Frontal cortex (tissue), 4 donors: ENCODE results near the gene ITGAE. TPM values are rescaled to one million over a fixed set of nuclear protein-coding genes. Genes with fewer than 3 reads are reported as not detected.

Source experiments
- DNase-seq, 2 donors: peaks; one replicate each; pipeline ENCODE4 v3.0.0; 2012; ENCODE audit warnings: low spot score in 2 of 2
- FAIRE-seq: peaks from 2 replicates; lab custom pipeline; 2012; peaks lifted over from hg19 to GRCh38; lab: Jason Lieb, UNC
- total RNA-seq: library from RNA; depleted of rRNA; stranded (reverse); fragments of >200 nt; gene quantifications from one replicate; pipeline ENCODE4 v1.2.3, GENCODE V29; 2014
- donor health status: control.
- donor health status: control.
- donor health status: control.

ITGAE gene
- total RNA-seq, 1 donor from 2014 or later = 11.0 TPM

GRCh38 chr17:3826191-3826590 is 25.2 kb upstream of the ITGAE start:
- FAIRE-seq = no peak
- DNase-seq = no peak

- DNase-seq = no peak
- FAIRE-seq = no peak
These were observed 20.1 kb upstream of the ITGAE start for GRCh38 chr17:3821101-3821500.

GRCh38 chr17:3818786-3819185 is 17.8 kb upstream of the ITGAE start:
- no peak for DNase-seq
- no peak for FAIRE-seq

- no peak for DNase-seq
- FAIRE-seq = peak; percentile 94
These were observed 17.0 kb upstream of the ITGAE start for GRCh38 chr17:3817851-3818605.

- FAIRE-seq (no peak), DNase-seq (no peak)
These were observed 14.9 kb upstream of the ITGAE start for GRCh38 chr17:3815925-3816324.

GRCh38 chr17:3815122-3815521 is 14.1 kb upstream of the ITGAE start:
- DNase-seq (no peak), FAIRE-seq (no peak)

GRCh38 chr17:3814361-3814760 is 13.4 kb upstream of the ITGAE start:
- DNase-seq (no peak), FAIRE-seq (no peak)

GRCh38 chr17:3813171-3813570 is 12.2 kb upstream of the ITGAE start:
- no peak for FAIRE-seq
- no peak for DNase-seq

GRCh38 chr17:3812771-3813170 is 11.8 kb upstream of the ITGAE start:
- FAIRE-seq (no peak), DNase-seq (no peak)

GRCh38 chr17:3812284-3812683 is 11.3 kb upstream of the ITGAE start:
- DNase-seq = no peak
- no peak for FAIRE-seq

- FAIRE-seq = no peak
- no peak for DNase-seq
These were observed 9.0 kb upstream of the ITGAE start for GRCh38 chr17:3810019-3810418.

- no peak for FAIRE-seq
These were observed 8.1 kb upstream of the ITGAE start for GRCh38 chr17:3809135-3809534.

GRCh38 chr17:3808701-3809100 is 7.7 kb upstream of the ITGAE start:
- FAIRE-seq (no peak), DNase-seq (no peak)

More at GRCh38 chr17:3809135-3809534, 8.1 kb upstream of the ITGAE start:
- DNase-seq = no peak

GRCh38 chr17:3805581-3805980 is 4.6 kb upstream of the ITGAE start:
- FAIRE-seq = no peak

GRCh38 chr17:3804503-3804931 is 3.5 kb upstream of the ITGAE start:
- DNase-seq = no peak
- no peak for FAIRE-seq

More at GRCh38 chr17:3805581-3805980, 4.6 kb upstream of the ITGAE start:
- no peak for DNase-seq

- FAIRE-seq = no peak
These were observed 2.3 kb upstream of the ITGAE start for GRCh38 chr17:3803308-3803640.

GRCh38 chr17:3802461-3803307 is 1.7 kb upstream of the ITGAE start:
- DNase-seq (no peak), FAIRE-seq (no peak)

More at GRCh38 chr17:3803308-3803640, 2.3 kb upstream of the ITGAE start:
- no peak for DNase-seq

GRCh38 chr17:3801792-3802191 is 804 bp upstream of the ITGAE start:
- DNase-seq = no peak
- no peak for FAIRE-seq

- DNase-seq (no peak), FAIRE-seq (no peak)
These were observed 359 bp upstream of the ITGAE start for GRCh38 chr17:3801347-3801746.

GRCh38 chr17:3799181-3799945 is 1.6 kb downstream of the ITGAE start:
- no peak for DNase-seq

More at GRCh38 chr17:3799181-3799945, 1.6 kb downstream of the ITGAE start:
- no peak for FAIRE-seq
